Transverse colon (tissue), 4 donors: Measurements from ENCODE around the gene MYO19. TPM values are rescaled to one million over a fixed set of nuclear protein-coding genes. Genes with fewer than 3 reads are reported as not detected.

Experiments
- DNase-seq: peaks from one replicate; pipeline ENCODE4 v3.0.0-alpha.2; 2019
- H3K27ac ChIP-seq, 4 donors: fragments of 200-600 bp; sonication (generic); 2 replicates each; pipeline ENCODE4 v1.5.1; 2016 to 2018; ENCODE audit warnings: inconsistent platforms in 4 of 4
- H3K27me3 ChIP-seq: fragments of 200-600 bp; sonication (generic); 2 replicates; pipeline ENCODE4 v1.5.1; 2017; ENCODE audit warnings: inconsistent platforms
- H3K36me3 ChIP-seq, 4 donors: fragments of 200-600 bp; sonication (generic); 2 replicates each; pipeline ENCODE4 v1.5.1; 2017 to 2019; ENCODE audit warnings: inconsistent platforms in 4 of 4
- H3K4me1 ChIP-seq, 4 donors: fragments of 200-600 bp; sonication (generic); 2 replicates each; pipeline ENCODE4 v1.5.1; 2017 to 2020; ENCODE audit warnings: inconsistent platforms in 4 of 4
- H3K4me3 ChIP-seq, 4 donors: fragments of 200-600 bp; sonication (generic); 1 replicate in 1 of 4; 2 replicates in 3 of 4; pipeline versions ENCODE4 v1.5.1 to v1.6.1; 2017 to 2019; ENCODE audit warnings: inconsistent platforms in 4 of 4
- H3K9me3 ChIP-seq, 2 donors: fragments of 200-600 bp; sonication (generic); 2 replicates each; pipeline ENCODE4 v1.5.1; 2017 to 2019; ENCODE audit warnings: inconsistent platforms in 2 of 2
- EP300 ChIP-seq: sonication (generic); formaldehyde crosslinking; IDR thresholded peaks from one replicate; pipeline ENCODE4 v1.6.1; 2017; ENCODE audit warnings: antibody characterized with exemption, low read depth
- POLR2A ChIP-seq: fragments of 450-650 bp; IDR thresholded peaks from one replicate; pipeline ENCODE4 v1.6.1; 2016; ENCODE audit warnings: antibody characterized with exemption, mild to moderate bottlenecking, moderate library complexity
- POLR2AphosphoS5 ChIP-seq, 3 donors: sonication (generic); formaldehyde crosslinking; IDR thresholded peaks; one replicate each; pipeline ENCODE4 v1.6.1; 2016; ENCODE audit warnings: antibody characterized with exemption in 3 of 3
- WGBS, 2 donors: methylation state at CpG; one replicate each; pipeline ENCODE4 v1.1.5; 2018; ENCODE audit warnings: low coverage in 1 of 2; 5-methylcytosine and 5-hydroxymethylcytosine counted together
- in situ Hi-C, 4 donors: fragments of 200-750 bp; cut with MboI; loops; one replicate each; pipeline versions ENCODE4 v1.15.0 to v1.15.1; 2017; ENCODE audit warnings: low sequenced_read_pairs in 3 of 4, low pct_ligation_motif_present in 1 of 4, low pct_unique_long_range_greater_than_20kb in 1 of 4
- intact Hi-C: fragments of 100-400 bp; cut with DNase I; formaldehyde crosslinking; loops from one replicate; pipeline ENCODE4 v1.15.1; 2023; ENCODE audit warnings: low total_unique reads
- total RNA-seq, 4 donors: library from RNA; depleted of rRNA; stranded (reverse); fragments of >200 nt; gene quantifications; one replicate each; pipeline ENCODE4 v1.1.0, GENCODE V29; 2016
- TF ChIP-seq, protein P1 (sequence below), 5 experiments: fragments of 200-600 bp in 3 of 5; fragments of 450-650 bp in 2 of 5; sonication (generic) in 3 of 5; IDR thresholded peaks; 1 replicate in 2 of 5; 2 replicates in 3 of 5; pipeline ENCODE4 v1.5.1; 2016 to 2017; ENCODE audit warnings: antibody characterized with exemption in 5 of 5, inconsistent platforms in 3 of 5, mild to moderate bottlenecking in 2 of 5, moderate library complexity in 1 of 5

Gene MYO19
- total RNA-seq, 4 donors from 2014 or later: 94.2 to 230 (median 159) TPM

DNA sequence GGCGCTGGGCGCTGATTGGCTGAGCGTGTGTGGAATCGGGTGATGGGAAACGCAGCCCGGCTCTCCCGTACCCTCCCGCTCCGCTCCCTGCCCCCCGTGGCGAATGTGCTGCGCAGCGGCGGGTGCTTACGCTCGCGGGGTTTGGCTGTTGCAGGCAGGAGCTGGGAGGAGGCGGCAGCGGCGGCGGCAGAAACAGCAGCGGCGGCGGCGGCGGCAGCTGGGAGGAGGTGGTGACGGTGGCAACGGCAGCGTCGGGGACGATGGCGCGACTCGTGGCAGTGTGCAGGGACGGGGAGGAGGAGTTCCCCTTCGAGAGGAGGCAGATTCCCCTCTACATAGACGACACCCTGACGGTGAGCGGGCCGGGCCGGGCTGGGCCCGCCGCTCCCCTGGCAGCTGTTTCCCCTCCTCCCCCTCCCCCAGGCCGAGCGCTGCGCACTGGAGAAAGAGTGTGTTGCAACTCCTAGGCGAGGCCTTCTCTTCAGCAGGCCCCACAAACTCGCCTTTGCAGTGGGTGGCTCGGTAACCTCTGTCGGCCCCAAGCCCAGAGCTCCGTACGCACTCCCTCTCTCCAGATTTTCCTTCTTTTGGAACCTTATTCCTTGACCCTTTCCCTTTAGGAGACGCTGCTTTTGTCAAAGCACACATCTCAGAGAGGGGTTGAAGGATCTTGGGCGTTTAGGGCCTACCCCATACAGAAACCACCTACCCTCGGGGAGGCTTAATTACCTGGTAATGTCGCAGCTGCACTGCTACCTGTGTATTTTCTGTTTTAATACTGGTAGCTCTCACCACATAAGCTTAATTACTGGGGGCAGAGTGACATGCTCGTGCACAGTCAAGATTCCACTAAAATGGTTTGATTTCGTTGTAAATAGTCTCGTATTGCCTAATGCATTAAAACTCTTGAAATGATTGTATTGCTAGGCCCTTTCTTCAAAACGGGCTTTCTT is 11.1 kb upstream of the MYO19 start:
- in situ Hi-C loops (no loop called here), intact Hi-C loops (no loop called here)
- TF ChIP-seq EP300 (no peak), POLR2A (peak; percentile 71), POLR2AphosphoS5 (IDR thresholded peaks at IDR 0.05) (peak; percentile 90 to 95 (median 92))
- TF ChIP-seq, protein P1, sequence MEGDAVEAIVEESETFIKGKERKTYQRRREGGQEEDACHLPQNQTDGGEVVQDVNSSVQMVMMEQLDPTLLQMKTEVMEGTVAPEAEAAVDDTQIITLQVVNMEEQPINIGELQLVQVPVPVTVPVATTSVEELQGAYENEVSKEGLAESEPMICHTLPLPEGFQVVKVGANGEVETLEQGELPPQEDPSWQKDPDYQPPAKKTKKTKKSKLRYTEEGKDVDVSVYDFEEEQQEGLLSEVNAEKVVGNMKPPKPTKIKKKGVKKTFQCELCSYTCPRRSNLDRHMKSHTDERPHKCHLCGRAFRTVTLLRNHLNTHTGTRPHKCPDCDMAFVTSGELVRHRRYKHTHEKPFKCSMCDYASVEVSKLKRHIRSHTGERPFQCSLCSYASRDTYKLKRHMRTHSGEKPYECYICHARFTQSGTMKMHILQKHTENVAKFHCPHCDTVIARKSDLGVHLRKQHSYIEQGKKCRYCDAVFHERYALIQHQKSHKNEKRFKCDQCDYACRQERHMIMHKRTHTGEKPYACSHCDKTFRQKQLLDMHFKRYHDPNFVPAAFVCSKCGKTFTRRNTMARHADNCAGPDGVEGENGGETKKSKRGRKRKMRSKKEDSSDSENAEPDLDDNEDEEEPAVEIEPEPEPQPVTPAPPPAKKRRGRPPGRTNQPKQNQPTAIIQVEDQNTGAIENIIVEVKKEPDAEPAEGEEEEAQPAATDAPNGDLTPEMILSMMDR (IDR thresholded peaks at IDR 0.05): peak in 1 of 5 experiments; percentile 15
- WGBS, 2 donors: 1 to 3% methylated on average over 5 to 20 of the region's 60 CpGs
- H3K36me3 ChIP-seq: no peaks in the 10 kb centered on the region
- H3K27ac ChIP-seq: peak overlapping the region; percentile 98 to 100 (median 98)
- H3K4me3 ChIP-seq: peak overlapping the region; percentile 70 to 93 (median 82)
- no peaks in the 10 kb centered on the region for H3K9me3 ChIP-seq
- DNase-seq: peak; percentile 98
- H3K27me3 ChIP-seq: no peaks in the 10 kb centered on the region
- H3K4me1 ChIP-seq: peaks cover 30 to 58% (median 44%) of the 10 kb centered on the region in 4 donors

- Histone ChIP-seq H3K9me3 (no peaks in the 10 kb centered on the region), H3K27me3 (no peaks in the 10 kb centered on the region), H3K4me3 (peak overlapping the region; percentile 82 to 93 (median 88)), H3K36me3 (no peaks in the 10 kb centered on the region), H3K4me1 (peaks cover 30 to 51% (median 38%) of the 10 kb centered on the region in 4 donors), H3K27ac (peak overlapping the region; percentile 98 to 100 (median 98))
- in situ Hi-C loops: no loop called here
- no peak for DNase-seq
- WGBS, 2 donors: 0% methylated on average over 16 of the region's 38 CpGs; no CpG with 5 or more reads in 1 of the 2 donors
- intact Hi-C loops: no loop called here
- TF ChIP-seq EP300 (no peak), POLR2A (peak; percentile 60)
These were observed 10.4 kb upstream of the MYO19 start for GRCh38 chr17:36545077-36545464.

- TF ChIP-seq POLR2AphosphoS5 (IDR thresholded peaks at IDR 0.05) (peak; percentile 92 to 99 (median 98)), POLR2A (peak; percentile 96), EP300 (no peak)
- TF ChIP-seq, protein P1 (IDR thresholded peaks at IDR 0.05): peak in 1 of 5 experiments; percentile 6
- intact Hi-C loops: no loop called here
These were observed 9.8 kb upstream of the MYO19 start, which contains the start of gene GGNBP2 for GRCh38 chr17:36544307-36545076. TSS of gene GGNBP2 (plus strand) at chr17:36544919. CDS start at chr17:36545725, 806 bp downstream.

GRCh38 chr17:36544044-36544306 is 9.3 kb upstream of the MYO19 start:
- in situ Hi-C loops: no loop called here
- intact Hi-C loops: no loop called here
- Histone ChIP-seq H3K9me3 (no peaks in the 10 kb centered on the region), H3K4me3 (peak overlapping the region; percentile 82 to 93 (median 88)), H3K4me1 (peaks cover 30 to 40% (median 32%) of the 10 kb centered on the region in 4 donors), H3K36me3 (no peaks in the 10 kb centered on the region), H3K27ac (peak overlapping the region; percentile 98 to 100 (median 98)), H3K27me3 (no peaks in the 10 kb centered on the region)
- TF ChIP-seq EP300 (no peak), POLR2AphosphoS5 (IDR thresholded peaks at IDR 0.05) (peak; percentile 8 to 70 (median 8)), POLR2A (peak; percentile 68)
- TF ChIP-seq, protein P1 (IDR thresholded peaks at IDR 0.05): peak in 2 of 5 experiments; percentile 15 to 41
- 0 to 1% methylated on average over 6 to 10 of the region's 10 CpGs for whole genome bisulfite sequencing, 2 donors
- no peak for DNase-seq

More at GRCh38 chr17:36544307-36545076, 9.8 kb upstream of the MYO19 start, which contains the start of gene GGNBP2:
- Histone ChIP-seq H3K4me3 (peak within 1 kb of the TSS; percentile 82 to 93 (median 88)), H3K4me1 (peaks cover 30 to 45% (median 33%) of the 10 kb centered on the region in 4 donors), H3K27me3 (no peaks in the 10 kb centered on the region), H3K27ac (peak within 1 kb of the TSS; percentile 98 to 100 (median 98)), H3K36me3 (no peaks in the 10 kb centered on the region), H3K9me3 (no peaks in the 10 kb centered on the region)
- 1% methylated on average over 41 of the region's 71 CpGs; no CpG with 5 or more reads in 1 of the 2 donors for WGBS, 2 donors
- in situ Hi-C loops: no loop called here
- DNase-seq: peak; percentile 93
